AG04450 (cell line): ENCODE data around the gene PIK3AP1. TPM values are rescaled to one million over a fixed set of nuclear protein-coding genes. Genes with fewer than 3 reads are reported as not detected.

ENCODE experiments used
- CTCF ChIA-PET: fragments of 300-600, 350-600 bp; formaldehyde crosslinking; extraction: SDS; loops from one replicate; lab custom pipeline; 2022; ENCODE audit warnings: antibody characterized with exemption, inconsistent platforms; lab: Charles Lee
- POLR2A ChIA-PET: fragments of 350-600 bp; formaldehyde crosslinking; extraction: SDS; loops from one replicate; lab custom pipeline; 2021; ENCODE audit warnings: antibody characterized with exemption, inconsistent platforms; lab: Yijun Ruan, JAX
- DNase-seq: peaks from one replicate; pipeline ENCODE4 v3.0.0-alpha.2; 2011; ENCODE audit warnings: low read depth, low spot score
- H3K27ac ChIP-seq: one replicate; pipeline ENCODE4 v1.5.1; 2012; ENCODE audit warnings: low read depth, low read length, control low read depth
- H3K27me3 ChIP-seq: one replicate; pipeline ENCODE4 v1.6.0; 2012; ENCODE audit warnings: low read length; ENCODE audit not compliant: control insufficient read depth, insufficient read depth
- H3K4me3 ChIP-seq: 2 replicates; pipeline ENCODE4 v1.5.1; 2011; ENCODE audit warnings: mild to moderate bottlenecking, low read depth, low read length, control low read depth
- H3K9me3 ChIP-seq: 2 replicates; pipeline ENCODE4 v1.5.1; 2012; ENCODE audit warnings: low read length; ENCODE audit not compliant: control insufficient read depth, insufficient read depth
- CTCF ChIP-seq: IDR thresholded peaks from 2 replicates; pipeline ENCODE4 v1.5.1; 2011; ENCODE audit warnings: low read depth, low read length, control low read depth, inconsistent platforms
- polyA plus RNA-seq: library from polyadenylated mRNA; depleted of rRNA; stranded (reverse); fragments of >200 nt; gene quantifications from 2 replicates; pipeline ENCODE4 v1.2.3, GENCODE V29; 2011

The PIK3AP1 gene
- polyA plus RNA-seq, 1 experiment = 0.05 TPM

DNA sequence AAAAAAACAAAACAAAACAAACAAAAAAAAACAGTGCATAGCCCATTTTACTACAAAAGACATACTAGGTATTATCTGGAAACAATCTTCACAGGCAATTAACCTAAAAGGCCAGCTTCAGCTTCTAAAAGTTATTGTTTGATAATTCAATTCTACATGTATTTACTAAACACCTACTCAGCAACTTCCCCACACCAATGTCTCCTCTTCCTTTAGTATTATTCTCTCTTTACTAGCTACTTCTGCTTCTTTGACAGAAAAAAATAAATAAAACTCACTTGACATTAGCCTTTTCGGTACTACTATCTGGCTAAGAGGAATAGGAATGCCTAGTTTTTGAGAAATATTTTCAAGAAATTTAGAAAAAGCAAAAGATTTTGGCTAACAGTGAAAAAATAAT lies 136.3 kb downstream of the PIK3AP1 start:
- POLR2A ChIA-PET = no interaction called here
- Histone ChIP-seq H3K27ac (no peak overlapping the region), H3K4me3 (no peak overlapping the region), H3K27me3 (no peaks in the 10 kb centered on the region), H3K9me3 (no peaks in the 10 kb centered on the region; the same call in 1 of the 2 replicates)
- TF ChIP-seq CTCF = no peak
- no peak for DNase-seq
- CTCF ChIA-PET = interaction anchor here (0.6 kb wide), 1 partner anchor 240 kb away, joined by 4 read pairs; no protein-coding TSS in a partner anchor

DNA sequence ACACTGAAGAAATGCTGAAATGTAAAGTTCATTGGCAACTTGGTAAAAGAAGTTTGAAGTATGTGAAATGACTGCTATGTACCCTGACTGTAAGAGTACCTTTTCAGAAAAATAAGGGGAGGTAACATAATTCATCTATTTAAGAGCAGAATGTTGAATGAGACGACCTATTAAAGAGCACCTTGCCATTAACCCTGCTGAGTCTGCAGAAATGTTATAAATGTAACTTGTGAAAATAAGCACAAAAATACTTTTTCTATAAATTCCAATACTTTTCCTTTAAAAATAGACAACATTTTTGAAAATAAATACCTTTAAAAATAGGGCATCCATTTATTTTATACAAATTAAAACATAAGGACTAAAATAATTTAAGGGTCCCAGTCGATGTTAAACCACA lies 141.2 kb downstream of the PIK3AP1 start:
- no peak for TF ChIP-seq CTCF
- DNase-seq = no peak
- ChIA-PET CTCF (interaction anchor here (1.0 kb wide), 1 partner anchor 12 kb away, joined by 4 read pairs; no protein-coding TSS in a partner anchor), POLR2A (no interaction called here)
- H3K4me3 ChIP-seq = no peak overlapping the region
- no peak overlapping the region for H3K27ac ChIP-seq
- H3K9me3 ChIP-seq = no peaks in the 10 kb centered on the region
- no peaks in the 10 kb centered on the region for H3K27me3 ChIP-seq

DNA sequence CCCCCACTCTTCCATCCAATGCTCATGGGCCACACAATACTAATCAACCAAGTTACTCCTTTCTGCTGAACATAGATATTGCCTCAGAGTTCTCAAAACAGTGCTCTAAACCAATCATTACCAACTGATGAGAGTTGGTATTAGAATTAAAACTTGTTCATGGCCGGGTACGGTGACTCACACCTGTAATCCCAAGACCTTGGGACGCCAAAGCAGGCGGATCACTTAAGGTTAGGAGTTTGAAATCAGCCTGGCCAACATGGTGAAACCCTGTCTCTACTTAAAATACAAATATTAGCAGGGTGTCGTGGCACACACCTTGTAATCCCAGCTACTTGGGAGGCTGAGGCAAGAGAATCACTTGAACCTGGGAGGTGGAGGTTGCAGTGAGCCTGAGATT lies 141.7 kb downstream of the PIK3AP1 start:
- Histone ChIP-seq H3K27ac (no peak overlapping the region), H3K27me3 (no peaks in the 10 kb centered on the region), H3K4me3 (no peak overlapping the region), H3K9me3 (no peaks in the 10 kb centered on the region)
- TF ChIP-seq CTCF = no peak
- POLR2A ChIA-PET = no interaction called here
- DNase-seq = no peak
- CTCF ChIA-PET = no interaction called here

DNA sequence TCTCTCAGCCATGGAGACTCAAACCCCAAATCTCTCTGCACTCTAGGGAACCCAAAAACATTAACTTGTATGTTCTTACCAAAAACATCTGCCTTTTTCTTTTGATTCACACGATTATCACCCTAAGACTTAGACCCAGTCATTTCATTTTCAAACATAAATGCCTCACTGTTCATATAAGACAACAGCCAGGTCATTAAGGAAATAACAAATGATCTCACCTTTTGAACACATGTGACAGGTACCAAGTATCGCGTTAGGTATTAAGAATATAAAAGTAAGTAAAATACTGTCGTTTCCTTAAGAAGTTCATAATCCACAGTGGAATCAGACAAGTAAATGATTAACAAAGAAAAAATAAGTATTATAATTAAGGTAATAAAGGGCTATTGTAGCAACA lies 142.3 kb downstream of the PIK3AP1 start:
- no peak for TF ChIP-seq CTCF
- no peaks in the 10 kb centered on the region for H3K27me3 ChIP-seq
- ChIA-PET POLR2A (no interaction called here), CTCF (interaction anchor here (1.1 kb wide), 1 partner anchor 64 kb away, joined by 4 read pairs; the partner anchor contains the start of gene TLL2)
- DNase-seq = no peak
- no peaks in the 10 kb centered on the region for H3K9me3 ChIP-seq
- no peak overlapping the region for H3K4me3 ChIP-seq
- no peak overlapping the region for H3K27ac ChIP-seq

DNA sequence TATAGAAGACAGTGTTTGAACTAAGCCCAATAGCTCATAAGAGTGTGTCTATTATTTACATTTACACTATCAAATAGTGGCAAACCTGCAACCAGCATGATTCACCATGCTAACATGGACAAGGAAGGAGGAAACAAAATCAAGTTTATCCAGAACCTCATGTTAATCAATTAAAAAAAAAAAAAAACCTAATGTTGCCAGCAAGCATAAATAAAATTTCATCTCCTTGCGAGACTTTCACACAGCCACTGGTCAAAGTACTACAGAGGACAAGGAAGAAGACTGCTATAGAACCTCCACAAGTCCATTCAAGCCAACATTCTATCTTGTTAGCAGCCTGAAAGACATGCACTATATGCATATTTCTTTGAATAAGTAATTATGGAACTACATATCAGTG lies 143.2 kb downstream of the PIK3AP1 start:
- Histone ChIP-seq H3K27me3 (no peaks in the 10 kb centered on the region), H3K27ac (no peak overlapping the region), H3K9me3 (no peaks in the 10 kb centered on the region), H3K4me3 (no peak overlapping the region)
- DNase-seq = no peak
- POLR2A ChIA-PET = no interaction called here
- no peak for TF ChIP-seq CTCF
- CTCF ChIA-PET = no interaction called here
